Measurements from ENCODE around the gene CTU2.

GRCh38 chr16:88739977-88740726, 33.8 kb downstream of the CTU2 start:
- no peak for TF ChIP-seq IRF2 (CRISPR knock-in tag; IDR thresholded peaks at IDR 0.05; ENCODE audit: borderline replicate concordance, low read depth)
- TF ChIP-seq CTCF (IDR thresholded peaks at IDR 0.05) = no peak
- TF ChIP-seq ZNF512 (CRISPR knock-in tag; IDR thresholded peaks at IDR 0.05; ENCODE audit: borderline replicate concordance) = no peak
- TF ChIP-seq JUN (CRISPR knock-in tag; IDR thresholded peaks at IDR 0.05) = no peak
- TF ChIP-seq ATF2 (CRISPR knock-in tag; IDR thresholded peaks at IDR 0.05; ENCODE audit: borderline replicate concordance, low read depth) = no peak
- no peak for TF ChIP-seq ZBTB21 (CRISPR knock-in tag; IDR thresholded peaks at IDR 0.05; ENCODE audit: borderline replicate concordance)
- TF ChIP-seq NR1H2 (CRISPR knock-in tag; IDR thresholded peaks at IDR 0.05) = no peak
